SK-N-SH treated with all-trans-retinoic acid at 6 μM for 48 hours (cell line): Measurements from ENCODE around the gene REPS2.

ENCODE experiments used
- BACH2 ChIP-seq: fragments of 250-450 bp; sonication (Bioruptor Pico); IDR thresholded peaks from 2 replicates; pipeline ENCODE4 v1.9.0; 2021; ENCODE audit warnings: mild to moderate bottlenecking, borderline replicate concordance
- CSDC2 ChIP-seq: fragments of 250-450 bp; sonication (Bioruptor Pico); IDR thresholded peaks from 2 replicates; pipeline ENCODE4 v1.5.0; 2020; ENCODE audit warnings: mild to moderate bottlenecking, moderate library complexity
- OSR1 ChIP-seq: fragments of 250-450 bp; sonication (Bioruptor Pico); IDR thresholded peaks from 2 replicates; pipeline ENCODE4 v1.8.0; 2022; ENCODE audit warnings: moderate library complexity, mild to moderate bottlenecking, inconsistent platforms
- PPARA ChIP-seq: fragments of 250-450 bp; sonication (Bioruptor Pico); IDR thresholded peaks from 2 replicates; pipeline ENCODE4 v1.5.0; 2020; ENCODE audit warnings: mild to moderate bottlenecking, borderline replicate concordance
- RARB ChIP-seq: fragments of 250-450 bp; sonication (Bioruptor Pico); IDR thresholded peaks from 2 replicates; pipeline ENCODE4 v1.8.0; 2021; ENCODE audit warnings: mild to moderate bottlenecking, moderate library complexity
- SNAI2 ChIP-seq: fragments of 250-450 bp; sonication (Bioruptor Pico); IDR thresholded peaks from 2 replicates; pipeline ENCODE4 v1.5.0; 2020; ENCODE audit warnings: mild to moderate bottlenecking, moderate library complexity
- TCF4 ChIP-seq: fragments of 250-450 bp; sonication (Bioruptor Pico); IDR thresholded peaks from 2 replicates; pipeline ENCODE4 v1.8.0; 2021; ENCODE audit warnings: mild to moderate bottlenecking, moderate library complexity, borderline replicate concordance
- ZFP30 ChIP-seq: fragments of 450-650 bp; formaldehyde crosslinking; IDR thresholded peaks from 2 replicates; pipeline ENCODE4 v1.5.0; 2022; ENCODE audit warnings: mild to moderate bottlenecking, moderate library complexity
- ZNF565 ChIP-seq: fragments of 450-650 bp; formaldehyde crosslinking; conservative IDR thresholded peaks from 2 replicates; pipeline ENCODE4 v1.5.0; 2020; ENCODE audit warnings: low read depth, mild to moderate bottlenecking, moderate library complexity
- ZNF70 ChIP-seq: fragments of 450-650 bp; formaldehyde crosslinking; IDR thresholded peaks from 2 replicates; pipeline ENCODE4 v1.5.0; 2020; ENCODE audit warnings: mild to moderate bottlenecking, moderate library complexity
- TF ChIP-seq, protein P1 (sequence below): fragments of 250-450 bp; sonication (Bioruptor Pico); IDR thresholded peaks from 2 replicates; pipeline ENCODE4 v1.5.1; 2021; ENCODE audit warnings: mild to moderate bottlenecking, moderate library complexity
- TF ChIP-seq, protein P2 (sequence below): fragments of 250-450 bp; sonication (Bioruptor Pico); IDR thresholded peaks from 2 replicates; pipeline ENCODE4 v1.8.0; 2021; ENCODE audit warnings: low read depth, mild to moderate bottlenecking, moderate library complexity, borderline replicate concordance
- TF ChIP-seq, protein P3 (sequence below): fragments of 250-450 bp; sonication (Bioruptor Pico); IDR thresholded peaks from 2 replicates; pipeline ENCODE4 v1.8.0; 2020; ENCODE audit warnings: mild to moderate bottlenecking, moderate library complexity, borderline replicate concordance

DNA sequence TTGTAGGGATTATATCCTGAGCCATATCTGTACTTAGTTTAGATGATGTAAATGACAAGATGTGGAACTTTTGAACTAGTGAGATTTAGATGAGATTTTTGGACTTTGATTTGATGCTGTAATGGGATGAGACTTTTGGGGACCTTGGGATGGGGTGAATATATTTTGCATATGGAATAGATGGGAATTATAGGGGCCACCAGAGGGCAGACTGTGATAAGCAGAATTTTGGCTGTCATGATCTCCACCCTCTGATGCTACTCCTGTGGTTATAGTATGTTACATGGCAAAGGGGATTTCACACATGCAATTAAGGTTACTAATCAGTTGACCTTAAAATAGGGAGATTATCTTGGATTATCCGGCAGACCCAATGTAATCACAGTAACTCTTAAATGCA lies 214.5 kb downstream of the REPS2 start:
- TF ChIP-seq, protein P1, sequence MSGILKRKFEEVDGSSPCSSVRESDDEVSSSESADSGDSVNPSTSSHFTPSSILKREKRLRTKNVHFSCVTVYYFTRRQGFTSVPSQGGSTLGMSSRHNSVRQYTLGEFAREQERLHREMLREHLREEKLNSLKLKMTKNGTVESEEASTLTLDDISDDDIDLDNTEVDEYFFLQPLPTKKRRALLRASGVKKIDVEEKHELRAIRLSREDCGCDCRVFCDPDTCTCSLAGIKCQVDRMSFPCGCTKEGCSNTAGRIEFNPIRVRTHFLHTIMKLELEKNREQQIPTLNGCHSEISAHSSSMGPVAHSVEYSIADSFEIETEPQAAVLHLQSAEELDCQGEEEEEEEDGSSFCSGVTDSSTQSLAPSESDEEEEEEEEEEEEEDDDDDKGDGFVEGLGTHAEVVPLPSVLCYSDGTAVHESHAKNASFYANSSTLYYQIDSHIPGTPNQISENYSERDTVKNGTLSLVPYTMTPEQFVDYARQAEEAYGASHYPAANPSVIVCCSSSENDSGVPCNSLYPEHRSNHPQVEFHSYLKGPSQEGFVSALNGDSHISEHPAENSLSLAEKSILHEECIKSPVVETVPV (CRISPR knock-in tag) = no peak
- TF ChIP-seq, protein P2, sequence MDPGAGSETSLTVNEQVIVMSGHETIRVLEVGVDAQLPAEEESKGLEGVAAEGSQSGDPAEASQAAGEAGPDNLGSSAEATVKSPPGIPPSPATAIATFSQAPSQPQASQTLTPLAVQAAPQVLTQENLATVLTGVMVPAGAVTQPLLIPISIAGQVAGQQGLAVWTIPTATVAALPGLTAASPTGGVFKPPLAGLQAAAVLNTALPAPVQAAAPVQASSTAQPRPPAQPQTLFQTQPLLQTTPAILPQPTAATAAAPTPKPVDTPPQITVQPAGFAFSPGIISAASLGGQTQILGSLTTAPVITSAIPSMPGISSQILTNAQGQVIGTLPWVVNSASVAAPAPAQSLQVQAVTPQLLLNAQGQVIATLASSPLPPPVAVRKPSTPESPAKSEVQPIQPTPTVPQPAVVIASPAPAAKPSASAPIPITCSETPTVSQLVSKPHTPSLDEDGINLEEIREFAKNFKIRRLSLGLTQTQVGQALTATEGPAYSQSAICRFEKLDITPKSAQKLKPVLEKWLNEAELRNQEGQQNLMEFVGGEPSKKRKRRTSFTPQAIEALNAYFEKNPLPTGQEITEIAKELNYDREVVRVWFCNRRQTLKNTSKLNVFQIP = no peak
- TF ChIP-seq ZNF565 (CRISPR knock-in tag) (no peak), OSR1 (CRISPR knock-in tag) (no peak), BACH2 (CRISPR knock-in tag) (no peak), SNAI2 (no peak), ZNF70 (CRISPR knock-in tag) (no peak), CSDC2 (no peak), ZFP30 (CRISPR knock-in tag) (no peak), TCF4 (CRISPR knock-in tag) (no peak), PPARA (CRISPR knock-in tag) (no peak), RARB (CRISPR knock-in tag) (no peak)
- TF ChIP-seq, protein P3, sequence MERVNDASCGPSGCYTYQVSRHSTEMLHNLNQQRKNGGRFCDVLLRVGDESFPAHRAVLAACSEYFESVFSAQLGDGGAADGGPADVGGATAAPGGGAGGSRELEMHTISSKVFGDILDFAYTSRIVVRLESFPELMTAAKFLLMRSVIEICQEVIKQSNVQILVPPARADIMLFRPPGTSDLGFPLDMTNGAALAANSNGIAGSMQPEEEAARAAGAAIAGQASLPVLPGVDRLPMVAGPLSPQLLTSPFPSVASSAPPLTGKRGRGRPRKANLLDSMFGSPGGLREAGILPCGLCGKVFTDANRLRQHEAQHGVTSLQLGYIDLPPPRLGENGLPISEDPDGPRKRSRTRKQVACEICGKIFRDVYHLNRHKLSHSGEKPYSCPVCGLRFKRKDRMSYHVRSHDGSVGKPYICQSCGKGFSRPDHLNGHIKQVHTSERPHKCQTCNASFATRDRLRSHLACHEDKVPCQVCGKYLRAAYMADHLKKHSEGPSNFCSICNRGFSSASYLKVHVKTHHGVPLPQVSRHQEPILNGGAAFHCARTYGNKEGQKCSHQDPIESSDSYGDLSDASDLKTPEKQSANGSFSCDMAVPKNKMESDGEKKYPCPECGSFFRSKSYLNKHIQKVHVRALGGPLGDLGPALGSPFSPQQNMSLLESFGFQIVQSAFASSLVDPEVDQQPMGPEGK = no peak
